ENCODE data around the gene ERF. TPM values are rescaled to one million over a fixed set of nuclear protein-coding genes. Genes with fewer than 3 reads are reported as not detected.
A peak's percentile ranks its signal among the peaks of the same experiment; 100 is the strongest.

The ERF gene
- total and polyA plus RNA-seq, 2 donors (not counting 3 experiments of a cell fraction or from before 2014, with no cell fraction given): 102 to 117 TPM

DNA sequence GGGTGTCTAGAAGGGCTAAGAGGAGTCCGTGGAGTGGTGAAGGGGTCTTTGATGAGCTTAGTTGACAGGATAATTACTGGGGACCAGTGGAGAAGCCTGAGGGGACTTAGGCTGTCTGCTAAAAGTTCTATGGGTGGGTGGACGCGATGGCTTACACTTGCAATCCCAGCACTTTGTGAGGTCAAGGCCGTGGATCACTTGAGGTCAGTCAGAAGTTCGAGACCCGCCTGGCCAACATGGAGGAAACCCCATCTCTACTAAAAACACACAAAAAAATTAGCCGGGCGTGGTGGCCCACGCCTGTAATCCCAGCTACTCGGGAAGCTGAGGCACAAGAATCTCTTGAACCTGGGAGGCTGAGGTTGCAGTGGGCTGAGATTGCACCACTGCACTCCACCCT is 9.7 kb downstream of the ERF start:
- no peak for TF ChIP-seq GATA2 (IDR thresholded peaks at IDR 0.05; ENCODE audit: insufficient read depth, insufficient read length, low read depth, low read length)
- TF ChIP-seq POLR2AphosphoS5 (IDR thresholded peaks at IDR 0.05; ENCODE audit: insufficient read depth, low read depth, low read length): no peak
- TF ChIP-seq FOS (IDR thresholded peaks at IDR 0.05; ENCODE audit: borderline replicate concordance, insufficient read depth, low read length): no peak
- TF ChIP-seq, protein P1, sequence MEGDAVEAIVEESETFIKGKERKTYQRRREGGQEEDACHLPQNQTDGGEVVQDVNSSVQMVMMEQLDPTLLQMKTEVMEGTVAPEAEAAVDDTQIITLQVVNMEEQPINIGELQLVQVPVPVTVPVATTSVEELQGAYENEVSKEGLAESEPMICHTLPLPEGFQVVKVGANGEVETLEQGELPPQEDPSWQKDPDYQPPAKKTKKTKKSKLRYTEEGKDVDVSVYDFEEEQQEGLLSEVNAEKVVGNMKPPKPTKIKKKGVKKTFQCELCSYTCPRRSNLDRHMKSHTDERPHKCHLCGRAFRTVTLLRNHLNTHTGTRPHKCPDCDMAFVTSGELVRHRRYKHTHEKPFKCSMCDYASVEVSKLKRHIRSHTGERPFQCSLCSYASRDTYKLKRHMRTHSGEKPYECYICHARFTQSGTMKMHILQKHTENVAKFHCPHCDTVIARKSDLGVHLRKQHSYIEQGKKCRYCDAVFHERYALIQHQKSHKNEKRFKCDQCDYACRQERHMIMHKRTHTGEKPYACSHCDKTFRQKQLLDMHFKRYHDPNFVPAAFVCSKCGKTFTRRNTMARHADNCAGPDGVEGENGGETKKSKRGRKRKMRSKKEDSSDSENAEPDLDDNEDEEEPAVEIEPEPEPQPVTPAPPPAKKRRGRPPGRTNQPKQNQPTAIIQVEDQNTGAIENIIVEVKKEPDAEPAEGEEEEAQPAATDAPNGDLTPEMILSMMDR (IDR thresholded peaks at IDR 0.05; ENCODE audit: extremely low read depth in 1 of 2, insufficient read depth in 1 of 2, low read depth in 1 of 2, low read length in 2 of 2): no peak
- no peak for TF ChIP-seq EZH2 (IDR thresholded peaks at IDR 0.05; ENCODE audit: borderline replicate concordance, low read depth, low read length, severe bottlenecking)
- no peak for TF ChIP-seq POLR2A (IDR thresholded peaks at IDR 0.05; ENCODE audit: low read depth, low read length)
- no peak for TF ChIP-seq JUN (IDR thresholded peaks at IDR 0.05; ENCODE audit: borderline replicate concordance, insufficient read depth, insufficient read length, low read depth)
- TF ChIP-seq, protein P2, sequence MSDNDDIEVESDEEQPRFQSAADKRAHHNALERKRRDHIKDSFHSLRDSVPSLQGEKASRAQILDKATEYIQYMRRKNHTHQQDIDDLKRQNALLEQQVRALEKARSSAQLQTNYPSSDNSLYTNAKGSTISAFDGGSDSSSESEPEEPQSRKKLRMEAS (IDR thresholded peaks at IDR 0.05; ENCODE audit: insufficient read depth, insufficient read length): no peak
- no peak for TF ChIP-seq MYC (IDR thresholded peaks at IDR 0.05; ENCODE audit: low read depth, low read length)
- H2AFZ ChIP-seq (ENCODE audit: low read depth, low read length): no peak overlapping the region
- peak overlapping the region; percentile 14 for H3K27ac ChIP-seq (ENCODE audit: insufficient read depth, low read depth, low read length)
- ChIA-PET CTCF (interaction anchor here (0.9 to 11.8 kb wide), 19 partner anchors 11 to 156 kb away, joined by 3 to 365 read pairs (median 9); partner anchors contain the start of genes CIC, ERF, POU2F2 and ZNF526), POLR2A (interaction anchor here (0.6 kb wide), 1 partner anchor 21 kb away, joined by 5 read pairs; no protein-coding TSS in a partner anchor)
- no peaks in the 10 kb centered on the region for H4K20me1 ChIP-seq (replicated peaks; ENCODE audit: control insufficient read depth, extremely low read depth, insufficient read depth, low read length)
- H3K4me2 ChIP-seq (ENCODE audit: insufficient read depth, low read length): no peak overlapping the region
- no peaks in the 10 kb centered on the region for H3K27me3 ChIP-seq (ENCODE audit: control insufficient read depth in 2 of 2, insufficient read depth in 2 of 2, low read length in 2 of 2)
- BruUV-seq (replicated peaks): no TSS peak
- H3K36me3 ChIP-seq (ENCODE audit: control insufficient read depth in 2 of 2, extremely low read depth in 1 of 2, insufficient read depth in 2 of 2, low read length in 2 of 2): peaks cover 7 to 24% of the 10 kb centered on the region in 2 experiments
- H3K9me1 ChIP-seq (replicated peaks; ENCODE audit: control insufficient read depth, extremely low read depth, insufficient read depth, low read length): no peaks in the 10 kb centered on the region
- dilution Hi-C loops (cut with MboI; ENCODE audit: extremely low pct_ligation_motif_present, low sequenced_read_pairs): no loop called here
- no peaks in the 10 kb centered on the region for H3K9me3 ChIP-seq (replicated peaks; ENCODE audit: control insufficient read depth, insufficient read depth, low read length)
- DNase-seq (ENCODE audit: low read depth, low spot score): no peak
- no peak overlapping the region for H3K9ac ChIP-seq (replicated peaks; ENCODE audit: extremely low read depth, insufficient read depth, low read length)
- H3K79me2 ChIP-seq (ENCODE audit: control insufficient read depth, insufficient read depth, low read length): peaks cover 28% of the 10 kb centered on the region
- peaks cover 34% of the 10 kb centered on the region for H3K4me1 ChIP-seq (ENCODE audit: control insufficient read depth, extremely low read depth, insufficient read depth, low read length)
- intact Hi-C loops (cut with micrococcal nuclease): no loop called here
- peak; percentile 21 for FAIRE-seq
- no peak overlapping the region for H3K4me3 ChIP-seq (replicated peaks in 1 of 3; ENCODE audit: insufficient read depth in 1 of 3, low read depth in 1 of 3, low read length in 3 of 3)
